Activated T-helper 2 cell treated with anti-CD3 and anti-CD28 coated beads, Interferon-gamma antibody, Interleukin-2, Interleukin-4, amounts not matched to agents 10 μg/mL and 5 μg/mL and 100 μg/mL, durations not matched to agents 14 hours and 24 hours and 36 hours (primary cell): ENCODE measurements around the gene MTG1. TPM values are rescaled to one million over a fixed set of nuclear protein-coding genes. Genes with fewer than 3 reads are reported as not detected.

Experiments
- DNase-seq: peaks from one replicate; pipeline ENCODE4 v3.0.0; 2021; ENCODE audit warnings: low spot score
- H3K27ac Mint-ChIP-seq: one replicate; pipeline ENCODE4 v1.8.0; 2021; ENCODE audit warnings: mixed read lengths
- H3K27me3 Mint-ChIP-seq: one replicate; pipeline ENCODE4 v1.8.0; 2021; ENCODE audit warnings: low read depth, mixed read lengths
- H3K36me3 Mint-ChIP-seq: one replicate; pipeline ENCODE4 v1.8.0; 2021; ENCODE audit warnings: low read depth, mixed read lengths
- H3K4me1 Mint-ChIP-seq: one replicate; pipeline ENCODE4 v1.8.0; 2021; ENCODE audit warnings: low read depth, mixed read lengths
- H3K4me3 Mint-ChIP-seq: one replicate; pipeline ENCODE4 v1.8.0; 2021; ENCODE audit warnings: low read depth, mild to moderate bottlenecking, moderate library complexity, mixed read lengths
- H3K9me3 Mint-ChIP-seq: one replicate; pipeline ENCODE4 v1.8.0; 2021; ENCODE audit warnings: mixed read lengths
- intact Hi-C: fragments of 100-400 bp; cut with micrococcal nuclease; formaldehyde crosslinking; loops from one replicate; pipeline ENCODE4 v1.15.1; 2023
- total RNA-seq: library from RNA; stranded (reverse); gene quantifications from 2 replicates; pipeline ENCODE4 v1.2.3, GENCODE V29; 2022

The MTG1 gene
- total RNA-seq, 1 donor from 2014 or later, result 69.0 TPM

GRCh38 chr10:133446979-133447378 is 53.0 kb downstream of the MTG1 start:
- intact Hi-C loops, result no loop called here
- Mint-ChIP-seq H3K27ac (no peak overlapping the region), H3K36me3 (peaks cover 17% of the 10 kb centered on the region), H3K9me3 (peaks cover 40% of the 10 kb centered on the region), H3K4me3 (no peak overlapping the region), H3K27me3 (peaks cover 4% of the 10 kb centered on the region), H3K4me1 (peaks cover 9% of the 10 kb centered on the region)
- no peak for DNase-seq

- H3K27me3 Mint-ChIP-seq, result peaks cover 4% of the 10 kb centered on the region
- no peak overlapping the region for H3K4me3 Mint-ChIP-seq
- H3K4me1 Mint-ChIP-seq, result no peaks in the 10 kb centered on the region
- no peak overlapping the region for H3K27ac Mint-ChIP-seq
- intact Hi-C loops, result no loop called here
- H3K36me3 Mint-ChIP-seq, result peaks cover 17% of the 10 kb centered on the region
- H3K9me3 Mint-ChIP-seq, result peaks cover 40% of the 10 kb centered on the region
- DNase-seq, result no peak
Measured at GRCh38 chr10:133448120-133448519, 54.2 kb downstream of the MTG1 start.

GRCh38 chr10:133451346-133451745 is 57.4 kb downstream of the MTG1 start:
- Mint-ChIP-seq H3K27me3 (peaks cover 4% of the 10 kb centered on the region), H3K4me1 (no peaks in the 10 kb centered on the region), H3K9me3 (peaks cover 32% of the 10 kb centered on the region), H3K4me3 (no peak overlapping the region), H3K27ac (no peak overlapping the region), H3K36me3 (peaks cover 13% of the 10 kb centered on the region)
- intact Hi-C loops, result no loop called here
- DNase-seq, result no peak

GRCh38 chr10:133452453-133452852 is 58.5 kb downstream of the MTG1 start:
- no peak overlapping the region for H3K27ac Mint-ChIP-seq
- peaks cover 4% of the 10 kb centered on the region for H3K27me3 Mint-ChIP-seq
- intact Hi-C loops, result no loop called here
- H3K4me1 Mint-ChIP-seq, result no peaks in the 10 kb centered on the region
- no peak overlapping the region for H3K4me3 Mint-ChIP-seq
- DNase-seq, result no peak
- peaks cover 22% of the 10 kb centered on the region for H3K9me3 Mint-ChIP-seq
- H3K36me3 Mint-ChIP-seq, result peaks cover 6% of the 10 kb centered on the region

GRCh38 chr10:133453516-133454203 is 59.7 kb downstream of the MTG1 start, which contains the start of gene SCART1:
Gene SCART1 (plus strand): TSS chr10:133453945. CDS start chr10:133453998, 53 bp downstream.
- Mint-ChIP-seq H3K27ac (no peak within 1 kb of the TSS), H3K4me3 (no peak within 1 kb of the TSS), H3K9me3 (peaks cover 10% of the 10 kb centered on the region), H3K36me3 (no peaks in the 10 kb centered on the region), H3K27me3 (peaks cover 4% of the 10 kb centered on the region), H3K4me1 (no peaks in the 10 kb centered on the region)
- intact Hi-C loops, result no loop called here
- DNase-seq, result no peak

- H3K27ac Mint-ChIP-seq, result no peak overlapping the region
- H3K9me3 Mint-ChIP-seq, result peaks cover 3% of the 10 kb centered on the region
- H3K4me3 Mint-ChIP-seq, result no peak overlapping the region
- intact Hi-C loops, result no loop called here
- DNase-seq, result no peak
- H3K27me3 Mint-ChIP-seq, result peaks cover 4% of the 10 kb centered on the region
- no peaks in the 10 kb centered on the region for H3K36me3 Mint-ChIP-seq
- H3K4me1 Mint-ChIP-seq, result no peaks in the 10 kb centered on the region
Measured at GRCh38 chr10:133454204-133454893, 60.4 kb downstream of the MTG1 start.

- no peak overlapping the region for H3K27ac Mint-ChIP-seq
- no peak overlapping the region for H3K4me3 Mint-ChIP-seq
- no peaks in the 10 kb centered on the region for H3K4me1 Mint-ChIP-seq
- no peak for DNase-seq
- intact Hi-C loops, result no loop called here
- H3K9me3 Mint-ChIP-seq, result no peaks in the 10 kb centered on the region
- H3K36me3 Mint-ChIP-seq, result no peaks in the 10 kb centered on the region
- H3K27me3 Mint-ChIP-seq, result peaks cover 2% of the 10 kb centered on the region
Measured at GRCh38 chr10:133455196-133455595, 61.2 kb downstream of the MTG1 start.

GRCh38 chr10:133455611-133456031 is 61.7 kb downstream of the MTG1 start:
- Mint-ChIP-seq H3K27me3 (peaks cover 2% of the 10 kb centered on the region), H3K4me1 (no peaks in the 10 kb centered on the region), H3K9me3 (no peaks in the 10 kb centered on the region), H3K36me3 (no peaks in the 10 kb centered on the region), H3K27ac (no peak overlapping the region), H3K4me3 (no peak overlapping the region)
- no peak for DNase-seq
- intact Hi-C loops, result no loop called here

- H3K9me3 Mint-ChIP-seq, result no peaks in the 10 kb centered on the region
- no peak for DNase-seq
- H3K4me3 Mint-ChIP-seq, result no peak overlapping the region
- peaks cover 2% of the 10 kb centered on the region for H3K27me3 Mint-ChIP-seq
- no peaks in the 10 kb centered on the region for H3K4me1 Mint-ChIP-seq
- no peak overlapping the region for H3K27ac Mint-ChIP-seq
- intact Hi-C loops, result no loop called here
- no peaks in the 10 kb centered on the region for H3K36me3 Mint-ChIP-seq
Measured at GRCh38 chr10:133456041-133456951, 62.3 kb downstream of the MTG1 start.

GRCh38 chr10:133457100-133457841 is 63.3 kb downstream of the MTG1 start:
- H3K9me3 Mint-ChIP-seq, result no peaks in the 10 kb centered on the region
- H3K4me1 Mint-ChIP-seq, result no peaks in the 10 kb centered on the region
- DNase-seq, result no peak
- no peak overlapping the region for H3K27ac Mint-ChIP-seq
- no peak overlapping the region for H3K4me3 Mint-ChIP-seq
- H3K36me3 Mint-ChIP-seq, result no peaks in the 10 kb centered on the region
- intact Hi-C loops, result no loop called here
- H3K27me3 Mint-ChIP-seq, result no peaks in the 10 kb centered on the region

GRCh38 chr10:133458021-133458709 is 64.2 kb downstream of the MTG1 start:
- Mint-ChIP-seq H3K4me3 (no peak overlapping the region), H3K36me3 (no peaks in the 10 kb centered on the region), H3K27me3 (no peaks in the 10 kb centered on the region), H3K4me1 (no peaks in the 10 kb centered on the region), H3K9me3 (no peaks in the 10 kb centered on the region), H3K27ac (no peak overlapping the region)
- intact Hi-C loops, result no loop called here
- DNase-seq, result no peak
